Measurements from ENCODE around the gene DLG4. TPM values are rescaled to one million over a fixed set of nuclear protein-coding genes. Genes with fewer than 3 reads are reported as not detected.

Gene DLG4
- total RNA-seq, 2 donors from 2014 or later = 35.1 to 68.5 TPM

DNA sequence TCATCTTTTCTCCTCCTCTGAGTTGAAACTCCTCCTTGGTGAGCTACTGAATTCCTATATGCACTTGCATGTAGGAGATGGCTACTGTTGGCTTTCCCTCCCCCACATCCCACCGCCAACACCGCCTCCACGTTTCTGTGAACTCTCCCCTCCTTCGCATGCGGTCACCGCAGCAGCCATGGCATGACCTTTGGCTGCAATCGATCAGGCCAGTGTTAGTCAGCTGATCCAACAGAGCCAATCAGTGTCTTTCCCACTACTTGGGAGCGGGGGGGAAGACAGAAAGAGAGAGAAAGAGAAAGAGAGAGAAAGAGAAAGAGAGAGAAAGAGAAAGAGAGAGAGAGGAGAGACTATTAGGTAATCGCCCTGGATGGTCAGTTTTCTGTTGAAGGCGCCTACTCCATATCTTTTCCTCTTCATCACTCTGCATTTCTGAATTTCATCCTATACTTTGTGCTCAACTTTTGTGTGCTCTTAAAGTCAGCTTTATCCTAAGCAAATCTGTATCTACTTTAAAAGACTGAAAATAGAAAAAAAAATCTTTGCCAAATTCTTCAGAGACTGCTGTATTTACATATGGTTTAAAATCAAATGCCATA, 63.2 kb downstream of the DLG4 start:
- Mint-ChIP-seq H3K4me1 (peaks cover 4% of the 10 kb centered on the region), H3K36me3 (ENCODE audit: low read depth) (no peaks in the 10 kb centered on the region), H3K4me3 (no peak overlapping the region), H3K27me3 (ENCODE audit: insufficient read depth) (peaks cover 22% of the 10 kb centered on the region), H3K27ac (no peak overlapping the region), H3K9me3 (peaks cover 2% of the 10 kb centered on the region)
- Histone ChIP-seq H3K36me3 (ENCODE audit: control insufficient read depth, insufficient read depth, low read length) (no peaks in the 10 kb centered on the region), H3K27me3 (ENCODE audit: control insufficient read depth, insufficient read depth, low read length, poor library complexity, severe bottlenecking) (no peaks in the 10 kb centered on the region), H3K9ac (ENCODE audit: extremely low read depth, low read length, poor library complexity, severe bottlenecking) (no peak overlapping the region), H3K4me1 (ENCODE audit: control insufficient read depth, insufficient read depth, low read length) (no peaks in the 10 kb centered on the region), H3K4me3 (ENCODE audit: low read length) (no peak overlapping the region), H3K27ac (ENCODE audit: low read depth, low read length) (no peak overlapping the region), H3K9me3 (ENCODE audit: control insufficient read depth, low read length) (no peaks in the 10 kb centered on the region)
- WGBS, 2 experiments (ENCODE audit: insufficient coverage in 1 of 2, insufficient read length in 1 of 2) = 84 to 100% methylated on average over 1 to 9 of the region's 10 CpGs
- TF ChIP-seq, protein P1, sequence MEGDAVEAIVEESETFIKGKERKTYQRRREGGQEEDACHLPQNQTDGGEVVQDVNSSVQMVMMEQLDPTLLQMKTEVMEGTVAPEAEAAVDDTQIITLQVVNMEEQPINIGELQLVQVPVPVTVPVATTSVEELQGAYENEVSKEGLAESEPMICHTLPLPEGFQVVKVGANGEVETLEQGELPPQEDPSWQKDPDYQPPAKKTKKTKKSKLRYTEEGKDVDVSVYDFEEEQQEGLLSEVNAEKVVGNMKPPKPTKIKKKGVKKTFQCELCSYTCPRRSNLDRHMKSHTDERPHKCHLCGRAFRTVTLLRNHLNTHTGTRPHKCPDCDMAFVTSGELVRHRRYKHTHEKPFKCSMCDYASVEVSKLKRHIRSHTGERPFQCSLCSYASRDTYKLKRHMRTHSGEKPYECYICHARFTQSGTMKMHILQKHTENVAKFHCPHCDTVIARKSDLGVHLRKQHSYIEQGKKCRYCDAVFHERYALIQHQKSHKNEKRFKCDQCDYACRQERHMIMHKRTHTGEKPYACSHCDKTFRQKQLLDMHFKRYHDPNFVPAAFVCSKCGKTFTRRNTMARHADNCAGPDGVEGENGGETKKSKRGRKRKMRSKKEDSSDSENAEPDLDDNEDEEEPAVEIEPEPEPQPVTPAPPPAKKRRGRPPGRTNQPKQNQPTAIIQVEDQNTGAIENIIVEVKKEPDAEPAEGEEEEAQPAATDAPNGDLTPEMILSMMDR (conservative IDR thresholded peaks at IDR 0.05) = no peak
- peak; percentile 53 for DNase-seq

DNA sequence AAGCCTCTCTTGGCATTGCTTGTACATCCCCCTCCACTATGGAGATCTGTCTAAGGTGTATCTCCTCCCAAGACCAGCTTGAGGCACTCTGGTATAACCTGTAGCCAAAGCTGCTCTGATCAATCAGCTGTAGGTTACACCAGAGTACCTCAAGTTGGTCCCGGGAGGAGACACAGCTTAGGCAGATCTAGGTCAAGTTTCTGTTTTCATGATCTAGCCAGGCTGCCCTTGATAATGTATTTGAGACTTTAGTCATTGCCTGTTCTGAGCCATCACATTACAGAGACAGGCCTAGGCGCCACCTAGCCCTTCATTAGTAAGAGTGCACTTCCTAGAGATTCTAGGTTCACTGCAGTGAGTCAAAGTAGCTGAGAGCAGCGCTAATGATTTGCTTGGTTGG, 71.9 kb downstream of the DLG4 start:
- no peak overlapping the region for H3K27ac Mint-ChIP-seq
- TF ChIP-seq, protein P1 (conservative IDR thresholded peaks at IDR 0.05) = peak; percentile 35
- Histone ChIP-seq H3K9ac (ENCODE audit: extremely low read depth, low read length, poor library complexity, severe bottlenecking) (no peak overlapping the region), H3K36me3 (ENCODE audit: control insufficient read depth, insufficient read depth, low read length) (no peaks in the 10 kb centered on the region), H3K4me3 (ENCODE audit: low read length) (no peak overlapping the region), H3K27me3 (ENCODE audit: control insufficient read depth, insufficient read depth, low read length, poor library complexity, severe bottlenecking) (no peaks in the 10 kb centered on the region), H3K27ac (ENCODE audit: low read depth, low read length) (no peak overlapping the region), H3K9me3 (ENCODE audit: control insufficient read depth, low read length) (no peaks in the 10 kb centered on the region), H3K4me1 (ENCODE audit: control insufficient read depth, insufficient read depth, low read length) (no peaks in the 10 kb centered on the region)
- WGBS, 2 experiments (ENCODE audit: insufficient coverage in 1 of 2, insufficient read length in 1 of 2) = 65 to 89% methylated on average over 2 to 3 of the region's 3 CpGs
- peaks cover 1% of the 10 kb centered on the region for H3K27me3 Mint-ChIP-seq (ENCODE audit: insufficient read depth)
- H3K36me3 Mint-ChIP-seq (ENCODE audit: low read depth) = no peaks in the 10 kb centered on the region
- no peaks in the 10 kb centered on the region for H3K9me3 Mint-ChIP-seq
- peaks cover 6% of the 10 kb centered on the region for H3K4me1 Mint-ChIP-seq
- no peak for DNase-seq
- H3K4me3 Mint-ChIP-seq = no peak overlapping the region

DNA sequence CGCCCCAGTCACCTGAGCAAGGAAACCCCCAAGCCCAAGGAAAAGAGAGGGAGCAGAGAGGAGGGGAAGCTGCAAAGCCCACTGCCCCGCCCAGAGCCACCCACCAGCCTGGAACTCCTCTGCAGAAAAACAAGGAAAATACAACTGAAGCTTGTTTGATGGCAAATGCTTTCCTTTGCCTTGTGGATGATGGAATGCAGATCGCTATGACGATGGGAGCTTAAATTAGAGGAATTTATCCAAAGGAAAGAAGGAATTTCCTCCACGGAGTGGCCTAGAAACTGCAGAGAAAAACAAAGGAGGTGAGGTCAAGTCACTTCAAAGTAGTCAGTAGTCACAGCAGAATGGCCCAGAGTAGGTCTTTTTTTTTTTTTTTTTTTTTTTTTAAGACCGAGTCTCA, 73.5 kb downstream of the DLG4 start:
- peak; percentile 67 for DNase-seq
- no peaks in the 10 kb centered on the region for H3K36me3 Mint-ChIP-seq (ENCODE audit: low read depth)
- Histone ChIP-seq H3K4me3 (ENCODE audit: low read length) (no peak overlapping the region), H3K36me3 (ENCODE audit: control insufficient read depth, insufficient read depth, low read length) (no peaks in the 10 kb centered on the region), H3K27ac (ENCODE audit: low read depth, low read length) (peak overlapping the region; percentile 74), H3K9me3 (ENCODE audit: control insufficient read depth, low read length) (no peaks in the 10 kb centered on the region), H3K9ac (ENCODE audit: extremely low read depth, low read length, poor library complexity, severe bottlenecking) (no peak overlapping the region), H3K27me3 (ENCODE audit: control insufficient read depth, insufficient read depth, low read length, poor library complexity, severe bottlenecking) (no peaks in the 10 kb centered on the region), H3K4me1 (ENCODE audit: control insufficient read depth, insufficient read depth, low read length) (no peaks in the 10 kb centered on the region)
- TF ChIP-seq, protein P1 (conservative IDR thresholded peaks at IDR 0.05) = no peak
- no peak overlapping the region for H3K27ac Mint-ChIP-seq
- H3K4me1 Mint-ChIP-seq = peaks cover 18% of the 10 kb centered on the region
- H3K27me3 Mint-ChIP-seq (ENCODE audit: insufficient read depth) = no peaks in the 10 kb centered on the region
- no peak overlapping the region for H3K4me3 Mint-ChIP-seq
- no peaks in the 10 kb centered on the region for H3K9me3 Mint-ChIP-seq
- 31 to 55% methylated on average over 4 to 6 of the region's 6 CpGs for whole genome bisulfite sequencing, 2 experiments (ENCODE audit: insufficient coverage in 1 of 2, insufficient read length in 1 of 2)

Data from endodermal cell (in vitro differentiated cells).